ENCODE results near the gene PUSL1.

Gene PUSL1

DNA sequence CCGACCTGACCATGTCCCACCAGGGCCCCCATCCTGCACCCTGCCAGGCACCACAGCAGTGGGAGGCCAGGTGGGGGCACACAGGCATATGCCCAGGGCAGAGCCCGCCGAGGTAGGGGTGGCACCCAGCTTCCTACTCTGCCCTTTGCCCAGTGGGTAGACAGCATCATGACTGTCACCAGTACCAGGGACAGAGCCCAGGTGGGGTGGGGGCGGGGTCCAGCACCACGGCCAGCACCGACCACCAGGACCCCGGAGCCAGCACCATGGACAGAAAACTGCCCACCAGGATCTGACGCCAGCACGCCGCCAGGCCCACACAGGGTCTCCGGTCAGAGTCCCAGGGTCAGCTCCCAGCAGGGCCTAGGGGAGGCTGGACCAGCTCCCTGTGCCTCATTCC, 26.4 kb downstream of the PUSL1 start:
- no peak for DNase-seq (ENCODE audit: extremely low read depth, insufficient read length)
- no peak overlapping the region for H3K4me3 ChIP-seq (replicated peaks; ENCODE audit: low read depth, low read length)
- no peaks in the 10 kb centered on the region; the same call in none of the 2 replicates for H3K36me3 ChIP-seq (ENCODE audit: control insufficient read depth, insufficient read depth, low read length)
- TF ChIP-seq, protein P1, sequence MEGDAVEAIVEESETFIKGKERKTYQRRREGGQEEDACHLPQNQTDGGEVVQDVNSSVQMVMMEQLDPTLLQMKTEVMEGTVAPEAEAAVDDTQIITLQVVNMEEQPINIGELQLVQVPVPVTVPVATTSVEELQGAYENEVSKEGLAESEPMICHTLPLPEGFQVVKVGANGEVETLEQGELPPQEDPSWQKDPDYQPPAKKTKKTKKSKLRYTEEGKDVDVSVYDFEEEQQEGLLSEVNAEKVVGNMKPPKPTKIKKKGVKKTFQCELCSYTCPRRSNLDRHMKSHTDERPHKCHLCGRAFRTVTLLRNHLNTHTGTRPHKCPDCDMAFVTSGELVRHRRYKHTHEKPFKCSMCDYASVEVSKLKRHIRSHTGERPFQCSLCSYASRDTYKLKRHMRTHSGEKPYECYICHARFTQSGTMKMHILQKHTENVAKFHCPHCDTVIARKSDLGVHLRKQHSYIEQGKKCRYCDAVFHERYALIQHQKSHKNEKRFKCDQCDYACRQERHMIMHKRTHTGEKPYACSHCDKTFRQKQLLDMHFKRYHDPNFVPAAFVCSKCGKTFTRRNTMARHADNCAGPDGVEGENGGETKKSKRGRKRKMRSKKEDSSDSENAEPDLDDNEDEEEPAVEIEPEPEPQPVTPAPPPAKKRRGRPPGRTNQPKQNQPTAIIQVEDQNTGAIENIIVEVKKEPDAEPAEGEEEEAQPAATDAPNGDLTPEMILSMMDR (IDR thresholded peaks at IDR 0.05; ENCODE audit: insufficient read depth, low read length, poor library complexity, severe bottlenecking): no peak
- no peaks in the 10 kb centered on the region for H3K27me3 ChIP-seq (replicated peaks; ENCODE audit: control insufficient read depth, insufficient read depth, low read length)

DNA sequence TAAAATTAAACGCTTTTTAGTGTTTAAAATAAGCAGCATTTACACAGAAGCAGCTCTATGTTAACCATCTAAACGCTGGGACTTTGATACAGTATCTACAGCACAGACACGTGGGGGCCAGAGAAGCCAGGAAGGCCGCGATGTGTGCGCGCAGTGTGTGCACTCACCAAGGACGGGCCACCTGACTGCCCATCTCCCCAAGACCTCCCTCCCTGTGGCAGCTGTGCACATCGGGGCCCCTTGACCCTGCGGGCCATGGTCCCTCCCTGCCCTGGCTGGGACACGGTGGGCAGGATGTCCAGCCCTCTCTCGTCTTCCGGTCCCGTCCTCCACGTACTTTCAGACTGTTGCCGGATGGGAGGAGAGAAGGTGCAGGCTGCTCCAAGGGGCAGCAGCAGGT, 26.9 kb downstream of the PUSL1 start:
- TF ChIP-seq, protein P1 (IDR thresholded peaks at IDR 0.05; ENCODE audit: insufficient read depth, low read length, poor library complexity, severe bottlenecking): no peak
- Histone ChIP-seq H3K27me3 (replicated peaks; ENCODE audit: control insufficient read depth, insufficient read depth, low read length) (no peaks in the 10 kb centered on the region), H3K36me3 (ENCODE audit: control insufficient read depth, insufficient read depth, low read length) (no peaks in the 10 kb centered on the region; the same call in none of the 2 replicates), H3K4me3 (replicated peaks; ENCODE audit: low read depth, low read length) (no peak overlapping the region)
- no peak for DNase-seq (ENCODE audit: extremely low read depth, insufficient read length)

DNA sequence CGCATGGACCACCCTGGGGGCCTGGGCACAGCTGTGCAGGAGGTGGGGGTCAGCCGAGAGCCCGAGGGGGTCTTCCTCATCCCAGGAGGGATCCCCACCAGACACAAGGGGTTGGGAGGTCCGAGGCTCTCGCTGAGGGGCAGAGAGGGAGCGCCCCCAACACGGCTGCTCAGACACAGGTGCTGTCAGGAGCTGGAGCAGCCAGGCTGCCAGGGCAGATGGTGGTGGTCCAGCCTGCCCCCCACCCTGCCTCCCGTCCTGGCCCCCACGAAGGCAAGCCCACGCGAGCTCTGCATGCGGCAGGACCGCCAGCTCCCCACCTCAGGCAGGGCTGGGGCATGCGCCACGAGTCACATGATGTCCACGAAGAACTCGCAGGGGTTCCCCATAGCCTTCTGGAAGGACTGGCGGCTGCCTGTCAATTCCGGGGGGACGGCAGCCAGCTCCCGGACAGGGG, 27.4 kb downstream of the PUSL1 start:
- TF ChIP-seq, protein P1 (IDR thresholded peaks at IDR 0.05; ENCODE audit: insufficient read depth, low read length, poor library complexity, severe bottlenecking): no peak
- DNase-seq (ENCODE audit: extremely low read depth, insufficient read length): no peak
- Histone ChIP-seq H3K36me3 (ENCODE audit: control insufficient read depth, insufficient read depth, low read length) (no peaks in the 10 kb centered on the region; the same call in none of the 2 replicates), H3K27me3 (replicated peaks; ENCODE audit: control insufficient read depth, insufficient read depth, low read length) (no peaks in the 10 kb centered on the region), H3K4me3 (replicated peaks; ENCODE audit: low read depth, low read length) (no peak overlapping the region)

DNA sequence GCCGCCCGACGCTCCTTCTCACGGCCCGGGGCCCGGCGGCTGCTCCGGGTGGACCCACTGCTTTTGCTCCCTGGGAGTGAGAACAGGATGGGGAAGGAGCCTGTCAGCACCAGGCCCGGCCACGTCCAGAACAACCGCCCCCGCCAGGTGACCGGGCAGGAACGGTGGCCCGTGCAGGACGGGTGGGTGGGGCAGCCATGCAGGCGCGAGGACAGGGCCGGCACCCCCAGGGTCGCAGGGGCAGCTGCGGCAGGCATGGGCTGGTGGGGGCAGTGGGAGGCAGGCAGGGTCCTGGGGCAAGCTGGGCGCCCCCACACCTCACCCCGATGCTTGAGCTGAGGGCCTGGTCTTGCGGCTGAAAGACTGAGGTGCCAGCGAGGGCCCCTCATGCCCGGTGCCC, 28.0 kb downstream of the PUSL1 start:
- no peak for DNase-seq (ENCODE audit: extremely low read depth, insufficient read length)
- H3K4me3 ChIP-seq (replicated peaks; ENCODE audit: low read depth, low read length): no peak overlapping the region
- TF ChIP-seq, protein P1 (IDR thresholded peaks at IDR 0.05; ENCODE audit: insufficient read depth, low read length, poor library complexity, severe bottlenecking): no peak
- H3K36me3 ChIP-seq (ENCODE audit: control insufficient read depth, insufficient read depth, low read length): peaks cover 4% of the 10 kb centered on the region
- no peaks in the 10 kb centered on the region for H3K27me3 ChIP-seq (replicated peaks; ENCODE audit: control insufficient read depth, insufficient read depth, low read length)

DNA sequence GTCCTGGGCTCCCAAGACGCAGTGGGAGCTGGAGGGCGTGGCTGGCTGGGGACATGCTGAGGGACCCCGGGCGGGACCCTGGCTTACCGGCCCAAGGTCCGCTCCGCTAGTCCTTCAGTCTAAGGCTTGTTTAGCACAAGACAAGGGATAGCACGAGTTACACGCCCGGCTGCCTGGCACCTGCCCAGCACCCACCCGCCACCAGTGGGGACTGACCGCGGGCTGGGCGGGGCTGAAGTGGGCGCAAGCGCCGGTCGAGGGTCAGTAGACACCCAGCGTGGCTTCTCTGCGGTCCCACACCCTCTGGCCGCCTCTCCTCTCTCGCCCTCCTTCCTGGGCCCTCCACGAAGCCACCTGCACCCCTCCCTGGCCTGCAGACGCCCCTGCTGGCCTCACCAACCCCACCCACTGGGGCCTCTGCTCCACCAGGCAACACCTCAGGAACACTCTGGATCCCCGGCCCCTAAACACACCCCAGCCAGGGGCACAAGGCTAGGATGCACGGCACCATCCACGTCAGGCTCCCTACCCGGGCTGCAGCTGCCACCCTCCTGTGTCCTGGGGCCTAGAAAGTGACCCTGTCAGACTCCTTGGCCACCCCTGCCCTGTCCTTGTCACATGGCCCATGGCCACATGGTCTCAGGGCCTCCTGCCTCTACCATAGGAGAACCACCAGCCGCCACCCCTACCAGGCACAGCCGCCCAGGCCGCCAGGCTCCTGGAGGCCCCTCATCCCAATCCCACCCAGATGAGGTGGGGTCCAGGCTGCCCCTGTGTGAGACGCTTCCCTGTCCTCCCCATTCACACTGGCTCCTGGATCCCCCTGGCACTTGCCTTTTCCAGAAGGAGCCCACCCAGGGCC, 28.8 kb downstream of the PUSL1 start:
- no peak for DNase-seq (ENCODE audit: extremely low read depth, insufficient read length)
- H3K36me3 ChIP-seq (ENCODE audit: control insufficient read depth, insufficient read depth, low read length): peaks cover 4% of the 10 kb centered on the region
- TF ChIP-seq, protein P1 (IDR thresholded peaks at IDR 0.05; ENCODE audit: insufficient read depth, low read length, poor library complexity, severe bottlenecking): no peak

More for the DNA sequence above, 28.8 kb downstream of the PUSL1 start:
- H3K27me3 ChIP-seq (replicated peaks; ENCODE audit: control insufficient read depth, insufficient read depth, low read length): no peaks in the 10 kb centered on the region
- H3K4me3 ChIP-seq (replicated peaks; ENCODE audit: low read depth, low read length): no peak overlapping the region

Data from GM06990 (cell line).